ENCODE data around the gene CCNA2. TPM values are rescaled to one million over a fixed set of nuclear protein-coding genes. Genes with fewer than 3 reads are reported as not detected.

Gene CCNA2
- polyA plus RNA-seq, 2 of the 4 experiments (the other 2 are of a cell fraction), result 34.9 to 51.0 TPM

- H3K4me2 ChIP-seq, result no peak overlapping the region
These were observed 40.1 kb upstream of the CCNA2 start for GRCh38 chr4:121863799-121864198.

GRCh38 chr4:121861426-121861825, 37.7 kb upstream of the CCNA2 start:
- no peak overlapping the region for H3K27ac ChIP-seq
- no peak for FAIRE-seq
- ChIA-PET CTCF (no interaction called here), POLR2A (no interaction called here)
- no peaks in the 10 kb centered on the region for H3K9me3 ChIP-seq
- no peak for ATAC-seq
- 89% methylated on average over 2 of the region's 2 CpGs for WGBS (ENCODE audit: missing lambda C conversion rate)
- H3K4me3 ChIP-seq, result no peak overlapping the region
- H3K4me1 ChIP-seq, result no peaks in the 10 kb centered on the region
- TF ChIP-seq HOXB13 (CRISPR knock-in tag; IDR thresholded peaks at IDR 0.05; ENCODE audit: low read depth) (no peak), KDM1A (IDR thresholded peaks at IDR 0.05; ENCODE audit: low read depth) (no peak), MAX (IDR thresholded peaks at IDR 0.05) (no peak), NFE2L2 (conservative IDR thresholded peaks at IDR 0.05; ENCODE audit: low read length) (no peak), HOXB5 (CRISPR knock-in tag; IDR thresholded peaks at IDR 0.05) (no peak), POLR2AphosphoS2 (conservative IDR thresholded peaks at IDR 0.05; ENCODE audit: low read length) (no peak), BHLHE40 (IDR thresholded peaks at IDR 0.05; ENCODE audit: low read depth, low read length) (no peak), ESRRA (IDR thresholded peaks at IDR 0.05; ENCODE audit: borderline replicate concordance, low read length) (no peak), POLR2A (IDR thresholded peaks at IDR 0.05; ENCODE audit: low read length) (no peak), NPAS2 (CRISPR knock-in tag; IDR thresholded peaks at IDR 0.05; ENCODE audit: borderline replicate concordance) (no peak), ZSCAN20 (CRISPR knock-in tag; IDR thresholded peaks at IDR 0.05) (no peak), PBX3 (IDR thresholded peaks at IDR 0.05) (no peak), FOXS1 (CRISPR knock-in tag; IDR thresholded peaks at IDR 0.05) (no peak), CBX8 (IDR thresholded peaks at IDR 0.05) (no peak), EP300 (IDR thresholded peaks at IDR 0.05) (no peak), JUN (IDR thresholded peaks at IDR 0.05) (no peak), HOXA7 (CRISPR knock-in tag; IDR thresholded peaks at IDR 0.05) (no peak), RCOR1 (IDR thresholded peaks at IDR 0.05; ENCODE audit: low read depth, low read length) (no peak), ATOH8 (CRISPR knock-in tag; IDR thresholded peaks at IDR 0.05; ENCODE audit: low read depth) (no peak), FOSL2 (IDR thresholded peaks at IDR 0.05) (no peak), FOSL2 (CRISPR knock-in tag; IDR thresholded peaks at IDR 0.05) (no peak)
- no peak overlapping the region for H3K4me2 ChIP-seq
- no peak for DNase-seq (ENCODE audit: low read depth in 1 of 2, low spot score in 1 of 2)

More at GRCh38 chr4:121863799-121864198, 40.1 kb upstream of the CCNA2 start:
- FAIRE-seq, result no peak
- ATAC-seq, result no peak
- Histone ChIP-seq H3K27ac (no peak overlapping the region), H3K4me3 (no peak overlapping the region), H3K9me3 (no peaks in the 10 kb centered on the region), H3K4me1 (no peaks in the 10 kb centered on the region)
- TF ChIP-seq MAZ (IDR thresholded peaks at IDR 0.05; ENCODE audit: borderline replicate concordance, low read depth, low read length), result no peak
- TF ChIP-seq RARB (CRISPR knock-in tag; IDR thresholded peaks at IDR 0.05), result no peak
- TF ChIP-seq NR3C1 (IDR thresholded peaks at IDR 0.05), result no peak
- no peak for TF ChIP-seq EP300 (IDR thresholded peaks at IDR 0.05)
- no peak for TF ChIP-seq ZSCAN20 (CRISPR knock-in tag; IDR thresholded peaks at IDR 0.05)
- no peak for TF ChIP-seq RFX5 (IDR thresholded peaks at IDR 0.05)
- DNase-seq (ENCODE audit: low read depth in 1 of 2, low spot score in 1 of 2), result no peak
- WGBS (ENCODE audit: missing lambda C conversion rate), result 82% methylated on average over 7 of the region's 7 CpGs
- ChIA-PET CTCF (no interaction called here), POLR2A (no interaction called here)

GRCh38 chr4:121860121-121860520, 36.4 kb upstream of the CCNA2 start:
- Histone ChIP-seq H3K4me3 (no peak overlapping the region), H3K4me2 (no peak overlapping the region), H3K9me3 (no peaks in the 10 kb centered on the region), H3K27ac (no peak overlapping the region), H3K4me1 (no peaks in the 10 kb centered on the region)
- ATAC-seq, result no peak
- POLR2A ChIA-PET, result no interaction called here
- no peak for DNase-seq (ENCODE audit: low read depth in 1 of 2, low spot score in 1 of 2)
- no peak for TF ChIP-seq ESRRA (IDR thresholded peaks at IDR 0.05; ENCODE audit: borderline replicate concordance, low read length)
- FAIRE-seq, result no peak
- CTCF ChIA-PET, result no interaction called here

Measured in A549 (cell line).